ENCODE results near the gene FIGLA.

DNA sequence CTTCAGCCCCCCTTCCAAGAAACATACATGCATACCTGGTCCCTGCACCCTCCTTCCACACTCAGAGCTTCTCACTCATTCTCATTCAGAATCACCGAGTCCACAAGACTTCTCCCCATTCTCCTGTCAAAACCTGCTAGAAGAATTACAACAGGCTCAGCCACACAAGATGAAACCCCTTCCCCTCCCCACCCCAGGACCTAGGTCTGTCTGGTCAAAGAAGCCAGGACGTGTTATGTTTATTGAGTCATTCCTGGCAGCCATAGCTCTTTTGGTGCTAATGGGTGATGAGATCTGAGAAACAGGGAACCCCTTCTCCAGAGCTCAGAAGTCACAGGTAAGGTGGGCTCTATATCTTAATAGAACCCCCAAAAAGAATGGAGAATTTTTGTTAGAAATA is 21.0 kb downstream of the FIGLA start:
- TF ChIP-seq, protein P1, sequence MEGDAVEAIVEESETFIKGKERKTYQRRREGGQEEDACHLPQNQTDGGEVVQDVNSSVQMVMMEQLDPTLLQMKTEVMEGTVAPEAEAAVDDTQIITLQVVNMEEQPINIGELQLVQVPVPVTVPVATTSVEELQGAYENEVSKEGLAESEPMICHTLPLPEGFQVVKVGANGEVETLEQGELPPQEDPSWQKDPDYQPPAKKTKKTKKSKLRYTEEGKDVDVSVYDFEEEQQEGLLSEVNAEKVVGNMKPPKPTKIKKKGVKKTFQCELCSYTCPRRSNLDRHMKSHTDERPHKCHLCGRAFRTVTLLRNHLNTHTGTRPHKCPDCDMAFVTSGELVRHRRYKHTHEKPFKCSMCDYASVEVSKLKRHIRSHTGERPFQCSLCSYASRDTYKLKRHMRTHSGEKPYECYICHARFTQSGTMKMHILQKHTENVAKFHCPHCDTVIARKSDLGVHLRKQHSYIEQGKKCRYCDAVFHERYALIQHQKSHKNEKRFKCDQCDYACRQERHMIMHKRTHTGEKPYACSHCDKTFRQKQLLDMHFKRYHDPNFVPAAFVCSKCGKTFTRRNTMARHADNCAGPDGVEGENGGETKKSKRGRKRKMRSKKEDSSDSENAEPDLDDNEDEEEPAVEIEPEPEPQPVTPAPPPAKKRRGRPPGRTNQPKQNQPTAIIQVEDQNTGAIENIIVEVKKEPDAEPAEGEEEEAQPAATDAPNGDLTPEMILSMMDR (IDR thresholded peaks at IDR 0.05): no peak
- no peak for TF ChIP-seq POLR2A (IDR thresholded peaks at IDR 0.05)
